CD14-positive monocyte (primary cell): Measurements from ENCODE around the gene TAC1. TPM values are rescaled to one million over a fixed set of nuclear protein-coding genes. Genes with fewer than 3 reads are reported as not detected.

Experiments
- DNase-seq, 3 donors: peaks; one replicate each; pipeline ENCODE4 v3.0.0-alpha.2; 2011 to 2022
- H2AFZ ChIP-seq: 2 replicates; pipeline ENCODE4 v1.6.0; 2012; ENCODE audit warnings: mild to moderate bottlenecking, low read depth, low read length, inconsistent platforms; ENCODE audit not compliant: insufficient read depth, poor library complexity, severe bottlenecking
- H3K27ac ChIP-seq, 2 donors: 1 replicate in 1 of 2; 2 replicates in 1 of 2; pipeline ENCODE4 v1.5.1; 2012 to 2013; ENCODE audit warnings: low read length in 2 of 2, control low read depth in 1 of 2, inconsistent platforms in 1 of 2, low read depth in 1 of 2, mild to moderate bottlenecking in 1 of 2
- H3K27me3 ChIP-seq, 2 donors: one replicate each; pipeline versions ENCODE4 v1.6.0 to v1.6.1; 2011 to 2013; ENCODE audit warnings: low read length in 2 of 2; ENCODE audit not compliant: control insufficient read depth in 2 of 2, insufficient read depth in 2 of 2
- H3K36me3 ChIP-seq, 2 donors: replicated peaks in 1 of 2; 1 replicate in 1 of 2; 2 replicates in 1 of 2; pipeline versions ENCODE4 v1.5.1 to v1.6.1; 2012 to 2013; ENCODE audit warnings: low read length in 2 of 2, control low read depth in 1 of 2, inconsistent platforms in 1 of 2, mild to moderate bottlenecking in 1 of 2; ENCODE audit not compliant: insufficient read depth in 2 of 2, control insufficient read depth in 1 of 2
- H3K4me1 ChIP-seq, 2 donors: 1 replicate in 1 of 2; 2 replicates in 1 of 2; pipeline versions ENCODE4 v1.5.1 to v1.6.1; 2012 to 2013; ENCODE audit warnings: low read length in 2 of 2, control low read depth in 1 of 2, inconsistent platforms in 1 of 2, mild to moderate bottlenecking in 1 of 2, moderate library complexity in 1 of 2; ENCODE audit not compliant: insufficient read depth in 2 of 2, control insufficient read depth in 1 of 2
- H3K4me2 ChIP-seq: replicated peaks from 2 replicates; pipeline ENCODE3; 2012; ENCODE audit warnings: low read length, moderate library complexity, mild to moderate bottlenecking; ENCODE audit not compliant: poor library complexity, severe bottlenecking; ENCODE audit errors: extremely low read depth
- H3K4me3 ChIP-seq, 3 experiments: fragments of 200-600 bp in 1 of 3; sonication (generic) in 1 of 3; replicated peaks in 1 of 3; 1 replicate in 2 of 3; 2 replicates in 1 of 3; pipeline ENCODE4 v1.5.1; 2011 to 2013; ENCODE audit warnings: low read length in 3 of 3, mild to moderate bottlenecking in 3 of 3, control low read depth in 2 of 3, low read depth in 2 of 3, inconsistent platforms in 1 of 3, moderate library complexity in 1 of 3
- H3K79me2 ChIP-seq: 2 replicates; pipeline ENCODE4 v1.6.0; 2012; ENCODE audit warnings: mild to moderate bottlenecking, control low read depth, inconsistent platforms, low read length, moderate library complexity; ENCODE audit not compliant: insufficient read depth
- H3K9ac ChIP-seq: 2 replicates; pipeline ENCODE4 v1.6.0; 2017; ENCODE audit warnings: low read length, mild to moderate bottlenecking; ENCODE audit not compliant: insufficient read depth, poor library complexity, severe bottlenecking
- H3K9me3 ChIP-seq, 2 donors: replicated peaks in 1 of 2; 1 replicate in 1 of 2; 2 replicates in 1 of 2; pipeline versions ENCODE4 v1.5.1 to v1.6.1; 2012 to 2013; ENCODE audit warnings: low read length in 2 of 2, control low read depth in 1 of 2; ENCODE audit not compliant: control insufficient read depth in 1 of 2, insufficient read depth in 1 of 2
- H4K20me1 ChIP-seq: 2 replicates; pipeline ENCODE4 v1.6.0; 2012; ENCODE audit warnings: mild to moderate bottlenecking, low read length, control low read depth, moderate library complexity; ENCODE audit not compliant: insufficient read depth
- H3K27ac Mint-ChIP-seq, 7 donors: one replicate each; pipeline ENCODE4 v1.8.0; 2020; ENCODE audit warnings: mild to moderate bottlenecking in 7 of 7, mixed read lengths in 7 of 7, moderate library complexity in 6 of 7, inconsistent platforms in 2 of 7
- H3K27me3 Mint-ChIP-seq, 3 donors: one replicate each; pipeline ENCODE4 v1.8.0; 2021 to 2022; ENCODE audit warnings: low read depth in 3 of 3, mild to moderate bottlenecking in 3 of 3, mixed read lengths in 3 of 3, moderate library complexity in 3 of 3, inconsistent platforms in 1 of 3
- H3K36me3 Mint-ChIP-seq, 2 donors: one replicate each; pipeline ENCODE4 v1.8.0; 2020; ENCODE audit warnings: mixed read lengths in 2 of 2, inconsistent platforms in 1 of 2, mild to moderate bottlenecking in 1 of 2
- H3K4me1 Mint-ChIP-seq: one replicate; pipeline ENCODE4 v1.8.0; 2020; ENCODE audit warnings: mild to moderate bottlenecking, mixed read lengths
- H3K4me3 Mint-ChIP-seq, 2 donors: one replicate each; pipeline ENCODE4 v1.8.0; 2020; ENCODE audit warnings: mild to moderate bottlenecking in 2 of 2, mixed read lengths in 2 of 2, moderate library complexity in 1 of 2
- H3K9me3 Mint-ChIP-seq, 7 donors: one replicate each; pipeline ENCODE4 v1.8.0; 2020 to 2022; ENCODE audit warnings: mixed read lengths in 7 of 7, mild to moderate bottlenecking in 6 of 7, moderate library complexity in 6 of 7, inconsistent platforms in 2 of 7
- WGBS: methylation state at CpG from one replicate; pipeline ENCODE4 v1.1.5; 2013; ENCODE audit warnings: missing lambda C conversion rate; ENCODE audit not compliant: insufficient coverage; 5-methylcytosine and 5-hydroxymethylcytosine counted together
- intact Hi-C, 2 donors: fragments of 100-400 bp; cut with micrococcal nuclease; formaldehyde crosslinking; loops; one replicate each; pipeline versions ENCODE4 v1.15.0 to v1.15.1; 2023
- polyA minus RNA-seq: library from RNA; depleted of rRNA, polyadenylated mRNA; stranded (reverse); fragments of >200 nt; gene quantifications from 2 replicates; pipeline ENCODE4 v1.2.3, GENCODE V29; 2012
- polyA plus RNA-seq, 3 donors: library from polyadenylated mRNA; depleted of rRNA in 1 of 3; unstranded in 2 of 3; stranded (reverse) in 1 of 3; fragments of 300-500 nt in 2 of 3; fragments of >200 nt in 1 of 3; fragmentation: Illumina TruSeq in 2 of 3; gene quantifications; 1 replicate in 2 of 3; 2 replicates in 1 of 3; pipeline ENCODE4 v1.2.3, GENCODE V29; 2012 to 2021
- total RNA-seq, 12 experiments: library from RNA in 1 of 12; stranded (reverse) in 1 of 12; fragments of 120-200 nt in 1 of 12; gene quantifications; one replicate each; pipeline ENCODE4 v1.2.4 and lab custom pipeline; 2013 to 2026; ENCODE audit warnings: mixed read lengths in 6 of 12, inconsistent platforms in 1 of 12
- TF ChIP-seq, protein P1 (sequence below): fragments of 200-600 bp; IDR thresholded peaks from one replicate; pipeline ENCODE4 v1.8.0; 2022; ENCODE audit warnings: antibody characterized with exemption, mild to moderate bottlenecking

TAC1 gene, protein sequence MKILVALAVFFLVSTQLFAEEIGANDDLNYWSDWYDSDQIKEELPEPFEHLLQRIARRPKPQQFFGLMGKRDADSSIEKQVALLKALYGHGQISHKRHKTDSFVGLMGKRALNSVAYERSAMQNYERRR
- not detected for total RNA-seq (2013)
- not detected for polyA plus RNA-seq
- polyA minus RNA-seq, result not detected in 2 replicates
- 0 to 0.30 (median 0) reads per million in 11 experiments for total RNA-seq (lab: John Stamatoyannopoulos, UW)

DNA sequence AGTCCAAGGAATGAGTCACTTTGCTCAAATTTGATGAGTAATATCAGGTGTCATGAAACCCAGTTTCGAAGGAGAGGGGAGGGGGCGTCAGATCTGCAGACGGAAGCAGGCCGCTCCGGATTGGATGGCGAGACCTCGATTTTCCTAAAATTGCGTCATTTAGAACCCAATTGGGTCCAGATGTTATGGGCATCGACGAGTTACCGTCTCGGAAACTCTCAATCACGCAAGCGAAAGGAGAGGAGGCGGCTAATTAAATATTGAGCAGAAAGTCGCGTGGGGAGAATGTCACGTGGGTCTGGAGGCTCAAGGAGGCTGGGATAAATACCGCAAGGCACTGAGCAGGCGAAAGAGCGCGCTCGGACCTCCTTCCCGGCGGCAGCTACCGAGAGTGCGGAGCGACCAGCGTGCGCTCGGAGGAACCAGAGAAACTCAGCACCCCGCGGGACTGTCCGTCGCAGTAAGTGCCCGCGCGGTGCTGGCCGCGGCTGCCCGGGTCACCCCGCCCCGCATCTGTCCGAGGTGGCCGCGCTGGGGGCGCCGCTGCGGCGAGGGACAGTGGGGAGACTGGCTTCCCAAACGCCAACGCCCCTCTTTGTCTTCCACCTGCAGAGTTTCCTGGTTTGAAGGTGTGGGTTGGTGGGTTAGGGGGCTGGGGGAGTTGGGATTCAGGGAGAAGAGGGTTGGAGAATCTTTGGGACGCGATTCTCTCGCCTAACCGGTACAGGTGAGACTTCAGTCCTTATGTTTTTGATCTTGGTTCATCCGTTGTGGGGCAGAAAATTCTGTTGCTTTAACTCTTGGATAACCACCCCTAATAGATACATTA, at the start of gene TAC1:
TAC1 (plus strand) TSS at position 351 of the 829 bp plus-strand sequence. CDS start 527 bp downstream, outside the sequence.
- Mint-ChIP-seq H3K27ac (peak within 1 kb of the TSS in 1 of 7 donors; percentile 42), H3K36me3 (peaks cover 0 to 3% of the 10 kb centered on the region in 2 donors), H3K9me3 (peaks cover 3 to 19% (median 13%) of the 10 kb centered on the region in 7 donors), H3K27me3 (peaks cover 45 to 55% (median 50%) of the 10 kb centered on the region in 3 donors), H3K4me3 (peak within 1 kb of the TSS in 1 of 2 donors; percentile 82), H3K4me1 (no peaks in the 10 kb centered on the region)
- Histone ChIP-seq H3K9me3 (peaks cover 0 to 27% of the 10 kb centered on the region in 2 donors), H3K4me2 (no peak within 1 kb of the TSS), H4K20me1 (no peaks in the 10 kb centered on the region), H3K27me3 (peaks cover 43 to 59% of the 10 kb centered on the region in 2 donors), H3K36me3 (no peaks in the 10 kb centered on the region), H3K79me2 (no peaks in the 10 kb centered on the region), H3K4me1 (no peaks in the 10 kb centered on the region), H3K4me3 (no peak within 1 kb of the TSS), H2AFZ (no peak within 1 kb of the TSS), H3K27ac (no peak within 1 kb of the TSS), H3K9ac (no peak within 1 kb of the TSS)
- DNase-seq, result no peak
- 4% methylated on average over 48 of the region's 57 CpGs for WGBS
- TF ChIP-seq, protein P1, sequence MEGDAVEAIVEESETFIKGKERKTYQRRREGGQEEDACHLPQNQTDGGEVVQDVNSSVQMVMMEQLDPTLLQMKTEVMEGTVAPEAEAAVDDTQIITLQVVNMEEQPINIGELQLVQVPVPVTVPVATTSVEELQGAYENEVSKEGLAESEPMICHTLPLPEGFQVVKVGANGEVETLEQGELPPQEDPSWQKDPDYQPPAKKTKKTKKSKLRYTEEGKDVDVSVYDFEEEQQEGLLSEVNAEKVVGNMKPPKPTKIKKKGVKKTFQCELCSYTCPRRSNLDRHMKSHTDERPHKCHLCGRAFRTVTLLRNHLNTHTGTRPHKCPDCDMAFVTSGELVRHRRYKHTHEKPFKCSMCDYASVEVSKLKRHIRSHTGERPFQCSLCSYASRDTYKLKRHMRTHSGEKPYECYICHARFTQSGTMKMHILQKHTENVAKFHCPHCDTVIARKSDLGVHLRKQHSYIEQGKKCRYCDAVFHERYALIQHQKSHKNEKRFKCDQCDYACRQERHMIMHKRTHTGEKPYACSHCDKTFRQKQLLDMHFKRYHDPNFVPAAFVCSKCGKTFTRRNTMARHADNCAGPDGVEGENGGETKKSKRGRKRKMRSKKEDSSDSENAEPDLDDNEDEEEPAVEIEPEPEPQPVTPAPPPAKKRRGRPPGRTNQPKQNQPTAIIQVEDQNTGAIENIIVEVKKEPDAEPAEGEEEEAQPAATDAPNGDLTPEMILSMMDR, result no peak
- intact Hi-C loops, result no loop called here

DNA sequence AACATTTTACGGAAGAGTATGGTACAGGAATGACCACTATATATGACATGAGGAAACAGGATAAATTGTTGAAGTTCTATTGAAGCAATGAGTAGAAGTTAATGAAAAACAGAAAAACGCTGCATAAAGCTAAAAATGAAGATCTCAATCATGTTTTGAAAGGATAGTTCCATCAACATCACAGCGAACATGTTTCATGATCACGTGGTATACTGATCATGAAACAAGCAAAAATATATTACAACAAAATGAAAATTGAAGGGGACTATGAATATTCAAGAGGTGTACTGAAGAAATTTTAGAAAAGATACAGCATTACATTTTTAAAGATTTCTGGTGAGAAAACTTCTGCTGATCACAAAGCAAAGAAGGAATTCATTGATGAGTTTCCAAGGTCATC, 45.9 kb upstream of the TAC1 start:
- Mint-ChIP-seq H3K4me3 (no peak overlapping the region), H3K27ac (no peak overlapping the region), H3K9me3 (peaks cover 0 to 3% (median 0%) of the 10 kb centered on the region in 7 donors), H3K4me1 (no peaks in the 10 kb centered on the region), H3K27me3 (no peaks in the 10 kb centered on the region), H3K36me3 (no peaks in the 10 kb centered on the region)
- WGBS, result no CpG with 5 or more reads among the region's 4 CpGs
- Histone ChIP-seq H4K20me1 (no peaks in the 10 kb centered on the region), H3K79me2 (no peaks in the 10 kb centered on the region), H3K36me3 (no peaks in the 10 kb centered on the region), H3K4me3 (no peak overlapping the region), H3K4me1 (no peaks in the 10 kb centered on the region), H3K27me3 (no peaks in the 10 kb centered on the region), H3K27ac (no peak overlapping the region), H2AFZ (no peak overlapping the region), H3K9ac (no peak overlapping the region), H3K4me2 (no peak overlapping the region), H3K9me3 (no peaks in the 10 kb centered on the region)
- intact Hi-C loops, result no loop called here
- DNase-seq, result no peak
- TF ChIP-seq, protein P1, result no peak
